PFSK-1 (cell line): ENCODE results near the gene HES5.

Experiments
- POLR2AphosphoS5 ChIP-seq: IDR thresholded peaks from 2 replicates; pipeline ENCODE4 v1.6.1; 2012; ENCODE audit warnings: low read depth, mild to moderate bottlenecking, control low read depth, low read length, moderate library complexity
- TAF1 ChIP-seq: IDR thresholded peaks from 2 replicates; pipeline ENCODE4 v1.6.1; 2012; ENCODE audit warnings: low read length, control low read depth, borderline replicate concordance; ENCODE audit not compliant: insufficient read depth
- TF ChIP-seq, protein P1 (sequence below), 2 experiments: IDR thresholded peaks; 2 replicates each; pipeline versions ENCODE4 v1.6.1 to v1.8.0; 2011 to 2012; ENCODE audit warnings: low read depth in 2 of 2, low read length in 2 of 2, control low read depth in 1 of 2, inconsistent platforms in 1 of 2, mild to moderate bottlenecking in 1 of 2, moderate library complexity in 1 of 2; ENCODE audit not compliant: insufficient read depth in 1 of 2

DNA sequence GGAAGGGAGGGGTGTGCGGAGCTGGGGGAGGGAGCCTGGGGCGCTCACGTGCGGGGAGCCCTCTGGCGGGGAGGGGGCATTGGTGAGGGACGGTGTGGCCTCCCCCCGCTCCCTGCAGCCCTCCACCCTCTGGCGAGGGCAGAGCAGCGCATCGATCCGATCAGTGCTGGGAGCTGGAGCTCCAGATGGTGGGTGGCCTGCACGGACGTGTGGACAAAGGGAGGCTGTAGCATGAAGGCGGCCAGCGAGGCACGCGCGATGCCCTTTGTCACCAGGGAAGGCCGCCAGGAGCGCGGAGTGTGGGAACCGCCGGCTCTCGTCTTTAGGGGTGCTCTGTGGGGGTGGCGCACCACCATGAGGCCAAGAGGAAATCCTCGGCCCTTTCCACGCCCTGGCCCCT lies 5.4 kb upstream of the HES5 start:
- TF ChIP-seq, protein P1, sequence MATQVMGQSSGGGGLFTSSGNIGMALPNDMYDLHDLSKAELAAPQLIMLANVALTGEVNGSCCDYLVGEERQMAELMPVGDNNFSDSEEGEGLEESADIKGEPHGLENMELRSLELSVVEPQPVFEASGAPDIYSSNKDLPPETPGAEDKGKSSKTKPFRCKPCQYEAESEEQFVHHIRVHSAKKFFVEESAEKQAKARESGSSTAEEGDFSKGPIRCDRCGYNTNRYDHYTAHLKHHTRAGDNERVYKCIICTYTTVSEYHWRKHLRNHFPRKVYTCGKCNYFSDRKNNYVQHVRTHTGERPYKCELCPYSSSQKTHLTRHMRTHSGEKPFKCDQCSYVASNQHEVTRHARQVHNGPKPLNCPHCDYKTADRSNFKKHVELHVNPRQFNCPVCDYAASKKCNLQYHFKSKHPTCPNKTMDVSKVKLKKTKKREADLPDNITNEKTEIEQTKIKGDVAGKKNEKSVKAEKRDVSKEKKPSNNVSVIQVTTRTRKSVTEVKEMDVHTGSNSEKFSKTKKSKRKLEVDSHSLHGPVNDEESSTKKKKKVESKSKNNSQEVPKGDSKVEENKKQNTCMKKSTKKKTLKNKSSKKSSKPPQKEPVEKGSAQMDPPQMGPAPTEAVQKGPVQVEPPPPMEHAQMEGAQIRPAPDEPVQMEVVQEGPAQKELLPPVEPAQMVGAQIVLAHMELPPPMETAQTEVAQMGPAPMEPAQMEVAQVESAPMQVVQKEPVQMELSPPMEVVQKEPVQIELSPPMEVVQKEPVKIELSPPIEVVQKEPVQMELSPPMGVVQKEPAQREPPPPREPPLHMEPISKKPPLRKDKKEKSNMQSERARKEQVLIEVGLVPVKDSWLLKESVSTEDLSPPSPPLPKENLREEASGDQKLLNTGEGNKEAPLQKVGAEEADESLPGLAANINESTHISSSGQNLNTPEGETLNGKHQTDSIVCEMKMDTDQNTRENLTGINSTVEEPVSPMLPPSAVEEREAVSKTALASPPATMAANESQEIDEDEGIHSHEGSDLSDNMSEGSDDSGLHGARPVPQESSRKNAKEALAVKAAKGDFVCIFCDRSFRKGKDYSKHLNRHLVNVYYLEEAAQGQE (IDR thresholded peaks at IDR 0.05; ENCODE audit: insufficient read depth in 1 of 2, low read depth in 2 of 2, low read length in 2 of 2): no peak
- no peak for TF ChIP-seq POLR2AphosphoS5
- no peak for TF ChIP-seq TAF1
